Measurements from ENCODE around the gene RNF11.

Gene RNF11

DNA sequence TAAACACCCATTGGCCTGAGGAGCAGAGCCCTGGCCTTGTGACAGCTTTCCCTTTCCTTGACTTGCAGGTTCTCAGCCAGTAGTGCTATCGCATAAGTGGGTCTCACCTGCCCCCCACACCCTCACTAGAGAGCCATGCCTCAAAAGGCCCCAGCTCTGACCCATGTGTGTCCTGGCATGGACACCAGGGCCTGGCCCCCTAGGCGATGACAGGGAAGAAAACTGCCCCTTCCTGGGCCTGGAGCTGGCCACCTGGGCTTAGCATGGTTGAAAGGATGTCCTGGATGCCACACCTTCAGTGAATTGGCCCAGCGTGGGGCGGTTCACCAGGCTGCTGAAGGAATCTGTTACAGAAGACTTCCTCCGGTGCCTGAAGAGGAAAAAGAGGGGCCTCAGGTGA, 75.8 kb downstream of the RNF11 start:
- TF ChIP-seq, protein P1, sequence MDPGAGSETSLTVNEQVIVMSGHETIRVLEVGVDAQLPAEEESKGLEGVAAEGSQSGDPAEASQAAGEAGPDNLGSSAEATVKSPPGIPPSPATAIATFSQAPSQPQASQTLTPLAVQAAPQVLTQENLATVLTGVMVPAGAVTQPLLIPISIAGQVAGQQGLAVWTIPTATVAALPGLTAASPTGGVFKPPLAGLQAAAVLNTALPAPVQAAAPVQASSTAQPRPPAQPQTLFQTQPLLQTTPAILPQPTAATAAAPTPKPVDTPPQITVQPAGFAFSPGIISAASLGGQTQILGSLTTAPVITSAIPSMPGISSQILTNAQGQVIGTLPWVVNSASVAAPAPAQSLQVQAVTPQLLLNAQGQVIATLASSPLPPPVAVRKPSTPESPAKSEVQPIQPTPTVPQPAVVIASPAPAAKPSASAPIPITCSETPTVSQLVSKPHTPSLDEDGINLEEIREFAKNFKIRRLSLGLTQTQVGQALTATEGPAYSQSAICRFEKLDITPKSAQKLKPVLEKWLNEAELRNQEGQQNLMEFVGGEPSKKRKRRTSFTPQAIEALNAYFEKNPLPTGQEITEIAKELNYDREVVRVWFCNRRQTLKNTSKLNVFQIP (CRISPR knock-in tag; IDR thresholded peaks at IDR 0.05; ENCODE audit: borderline replicate concordance, low read depth) = no peak
- TF ChIP-seq, protein P2, sequence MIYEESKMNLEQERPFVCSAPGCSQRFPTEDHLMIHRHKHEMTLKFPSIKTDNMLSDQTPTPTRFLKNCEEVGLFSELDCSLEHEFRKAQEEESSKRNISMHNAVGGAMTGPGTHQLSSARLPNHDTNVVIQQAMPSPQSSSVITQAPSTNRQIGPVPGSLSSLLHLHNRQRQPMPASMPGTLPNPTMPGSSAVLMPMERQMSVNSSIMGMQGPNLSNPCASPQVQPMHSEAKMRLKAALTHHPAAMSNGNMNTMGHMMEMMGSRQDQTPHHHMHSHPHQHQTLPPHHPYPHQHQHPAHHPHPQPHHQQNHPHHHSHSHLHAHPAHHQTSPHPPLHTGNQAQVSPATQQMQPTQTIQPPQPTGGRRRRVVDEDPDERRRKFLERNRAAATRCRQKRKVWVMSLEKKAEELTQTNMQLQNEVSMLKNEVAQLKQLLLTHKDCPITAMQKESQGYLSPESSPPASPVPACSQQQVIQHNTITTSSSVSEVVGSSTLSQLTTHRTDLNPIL (CRISPR knock-in tag; IDR thresholded peaks at IDR 0.05; ENCODE audit: low read depth) = no peak
- TF ChIP-seq BACH2 (CRISPR knock-in tag; IDR thresholded peaks at IDR 0.05; ENCODE audit: borderline replicate concordance) = no peak
- TF ChIP-seq ZC3H10 (CRISPR knock-in tag; IDR thresholded peaks at IDR 0.05) = no peak
- no peak for TF ChIP-seq CSDC2 (CRISPR knock-in tag; IDR thresholded peaks at IDR 0.05)
- TF ChIP-seq TOX (CRISPR knock-in tag; IDR thresholded peaks at IDR 0.05; ENCODE audit: borderline replicate concordance) = no peak
- no peak for TF ChIP-seq ZFP3 (CRISPR knock-in tag; IDR thresholded peaks at IDR 0.05)
- no peak for TF ChIP-seq ZNF70 (CRISPR knock-in tag; IDR thresholded peaks at IDR 0.05)
- no peak for TF ChIP-seq SNAI2 (CRISPR knock-in tag; IDR thresholded peaks at IDR 0.05)
- TF ChIP-seq GLIS3 (CRISPR knock-in tag; IDR thresholded peaks at IDR 0.05) = no peak
- TF ChIP-seq ISL1 (CRISPR knock-in tag; IDR thresholded peaks at IDR 0.05) = no peak
- ATAC-seq = no peak

DNA sequence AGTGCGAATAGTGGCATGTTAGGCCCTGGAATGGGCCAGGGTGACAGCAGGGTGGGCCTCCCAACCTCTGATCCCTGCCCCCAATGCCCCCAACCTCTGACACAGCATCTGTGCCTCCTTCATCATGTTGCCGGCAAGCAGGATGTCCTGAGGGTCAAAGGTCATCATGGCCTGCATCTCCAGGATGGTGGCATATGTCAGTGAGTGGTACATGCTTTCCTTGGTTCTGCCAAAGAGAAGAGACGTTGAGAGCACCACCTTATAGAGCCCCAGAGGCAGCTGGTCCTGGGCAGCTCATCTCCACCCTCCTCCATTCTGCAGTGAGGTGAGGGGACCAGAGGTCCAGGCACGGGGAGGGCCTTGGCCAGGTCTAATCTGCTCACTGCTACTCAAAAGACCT, 76.6 kb downstream of the RNF11 start:
- ATAC-seq = no peak
- no peak for TF ChIP-seq ZNF70 (CRISPR knock-in tag; IDR thresholded peaks at IDR 0.05)
- TF ChIP-seq PPARA (CRISPR knock-in tag; IDR thresholded peaks at IDR 0.05; ENCODE audit: borderline replicate concordance) = no peak
- TF ChIP-seq ISL1 (CRISPR knock-in tag; IDR thresholded peaks at IDR 0.05) = no peak
- TF ChIP-seq TCF4 (CRISPR knock-in tag; IDR thresholded peaks at IDR 0.05; ENCODE audit: borderline replicate concordance) = no peak
- TF ChIP-seq CSDC2 (CRISPR knock-in tag; IDR thresholded peaks at IDR 0.05) = no peak
- no peak for TF ChIP-seq ARNTL (CRISPR knock-in tag; IDR thresholded peaks at IDR 0.05; ENCODE audit: borderline replicate concordance, low read depth)
- TF ChIP-seq ZC3H10 (CRISPR knock-in tag; IDR thresholded peaks at IDR 0.05) = no peak

DNA sequence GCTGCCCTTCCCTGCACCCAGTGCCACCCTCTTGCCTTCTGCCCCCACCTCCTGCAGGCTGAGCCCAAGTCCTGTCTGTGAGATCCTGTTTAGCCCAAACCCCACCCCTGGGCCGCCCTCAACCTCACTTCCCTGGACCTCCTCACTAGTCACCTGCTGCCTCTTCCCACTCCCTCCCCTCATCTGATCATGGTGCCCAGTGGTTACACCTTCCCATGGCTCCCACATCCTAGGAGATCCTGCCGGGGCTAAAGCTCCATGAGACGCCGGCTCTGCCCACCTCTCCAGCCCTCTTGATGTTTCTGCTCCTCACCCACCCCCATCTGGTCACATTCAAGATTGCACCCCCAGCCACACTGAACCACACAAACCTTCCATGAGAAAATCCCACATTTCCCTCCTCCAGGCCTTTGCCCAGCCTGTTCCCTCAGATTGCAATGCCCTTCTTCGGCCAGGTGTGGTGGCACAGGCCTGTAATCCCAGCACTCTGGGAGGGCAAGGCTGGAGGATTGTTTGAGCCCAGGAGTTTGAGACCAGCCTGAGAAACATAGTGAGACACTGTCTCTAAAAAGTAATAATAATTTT, 77.3 kb downstream of the RNF11 start:
- peak; percentile 74 for ATAC-seq
- TF ChIP-seq, protein P3, sequence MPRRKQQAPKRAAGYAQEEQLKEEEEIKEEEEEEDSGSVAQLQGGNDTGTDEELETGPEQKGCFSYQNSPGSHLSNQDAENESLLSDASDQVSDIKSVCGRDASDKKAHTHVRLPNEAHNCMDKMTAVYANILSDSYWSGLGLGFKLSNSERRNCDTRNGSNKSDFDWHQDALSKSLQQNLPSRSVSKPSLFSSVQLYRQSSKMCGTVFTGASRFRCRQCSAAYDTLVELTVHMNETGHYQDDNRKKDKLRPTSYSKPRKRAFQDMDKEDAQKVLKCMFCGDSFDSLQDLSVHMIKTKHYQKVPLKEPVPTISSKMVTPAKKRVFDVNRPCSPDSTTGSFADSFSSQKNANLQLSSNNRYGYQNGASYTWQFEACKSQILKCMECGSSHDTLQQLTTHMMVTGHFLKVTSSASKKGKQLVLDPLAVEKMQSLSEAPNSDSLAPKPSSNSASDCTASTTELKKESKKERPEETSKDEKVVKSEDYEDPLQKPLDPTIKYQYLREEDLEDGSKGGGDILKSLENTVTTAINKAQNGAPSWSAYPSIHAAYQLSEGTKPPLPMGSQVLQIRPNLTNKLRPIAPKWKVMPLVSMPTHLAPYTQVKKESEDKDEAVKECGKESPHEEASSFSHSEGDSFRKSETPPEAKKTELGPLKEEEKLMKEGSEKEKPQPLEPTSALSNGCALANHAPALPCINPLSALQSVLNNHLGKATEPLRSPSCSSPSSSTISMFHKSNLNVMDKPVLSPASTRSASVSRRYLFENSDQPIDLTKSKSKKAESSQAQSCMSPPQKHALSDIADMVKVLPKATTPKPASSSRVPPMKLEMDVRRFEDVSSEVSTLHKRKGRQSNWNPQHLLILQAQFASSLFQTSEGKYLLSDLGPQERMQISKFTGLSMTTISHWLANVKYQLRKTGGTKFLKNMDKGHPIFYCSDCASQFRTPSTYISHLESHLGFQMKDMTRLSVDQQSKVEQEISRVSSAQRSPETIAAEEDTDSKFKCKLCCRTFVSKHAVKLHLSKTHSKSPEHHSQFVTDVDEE (CRISPR knock-in tag; IDR thresholded peaks at IDR 0.05) = no peak
- TF ChIP-seq ZNF70 (CRISPR knock-in tag; IDR thresholded peaks at IDR 0.05) (no peak), ESRRG (CRISPR knock-in tag; IDR thresholded peaks at IDR 0.05) (no peak), BACH2 (CRISPR knock-in tag; IDR thresholded peaks at IDR 0.05; ENCODE audit: borderline replicate concordance) (no peak), ZFP30 (CRISPR knock-in tag; IDR thresholded peaks at IDR 0.05) (no peak), ZNF565 (CRISPR knock-in tag; conservative IDR thresholded peaks at IDR 0.05; ENCODE audit: low read depth) (no peak), GLIS3 (CRISPR knock-in tag; IDR thresholded peaks at IDR 0.05) (no peak), PPARA (CRISPR knock-in tag; IDR thresholded peaks at IDR 0.05; ENCODE audit: borderline replicate concordance) (no peak), ZNF8 (CRISPR knock-in tag; IDR thresholded peaks at IDR 0.05) (no peak), TCF4 (CRISPR knock-in tag; IDR thresholded peaks at IDR 0.05; ENCODE audit: borderline replicate concordance) (no peak), ISL1 (CRISPR knock-in tag; IDR thresholded peaks at IDR 0.05) (no peak), RARB (CRISPR knock-in tag; IDR thresholded peaks at IDR 0.05) (no peak), OSR1 (CRISPR knock-in tag; IDR thresholded peaks at IDR 0.05) (no peak), TOX (CRISPR knock-in tag; IDR thresholded peaks at IDR 0.05; ENCODE audit: borderline replicate concordance) (no peak)
- TF ChIP-seq, protein P4, sequence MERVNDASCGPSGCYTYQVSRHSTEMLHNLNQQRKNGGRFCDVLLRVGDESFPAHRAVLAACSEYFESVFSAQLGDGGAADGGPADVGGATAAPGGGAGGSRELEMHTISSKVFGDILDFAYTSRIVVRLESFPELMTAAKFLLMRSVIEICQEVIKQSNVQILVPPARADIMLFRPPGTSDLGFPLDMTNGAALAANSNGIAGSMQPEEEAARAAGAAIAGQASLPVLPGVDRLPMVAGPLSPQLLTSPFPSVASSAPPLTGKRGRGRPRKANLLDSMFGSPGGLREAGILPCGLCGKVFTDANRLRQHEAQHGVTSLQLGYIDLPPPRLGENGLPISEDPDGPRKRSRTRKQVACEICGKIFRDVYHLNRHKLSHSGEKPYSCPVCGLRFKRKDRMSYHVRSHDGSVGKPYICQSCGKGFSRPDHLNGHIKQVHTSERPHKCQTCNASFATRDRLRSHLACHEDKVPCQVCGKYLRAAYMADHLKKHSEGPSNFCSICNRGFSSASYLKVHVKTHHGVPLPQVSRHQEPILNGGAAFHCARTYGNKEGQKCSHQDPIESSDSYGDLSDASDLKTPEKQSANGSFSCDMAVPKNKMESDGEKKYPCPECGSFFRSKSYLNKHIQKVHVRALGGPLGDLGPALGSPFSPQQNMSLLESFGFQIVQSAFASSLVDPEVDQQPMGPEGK (CRISPR knock-in tag; IDR thresholded peaks at IDR 0.05; ENCODE audit: borderline replicate concordance) = no peak
- TF ChIP-seq, protein P2 (CRISPR knock-in tag; IDR thresholded peaks at IDR 0.05; ENCODE audit: low read depth) = no peak
- TF ChIP-seq, protein P1 (CRISPR knock-in tag; IDR thresholded peaks at IDR 0.05; ENCODE audit: borderline replicate concordance, low read depth) = no peak

Measured in SK-N-SH treated with all-trans-retinoic acid at 6 μM for 48 hours (cell line).